Measurements from ENCODE around the gene RAB31. TPM values are rescaled to one million over a fixed set of nuclear protein-coding genes. Genes with fewer than 3 reads are reported as not detected.

Gene RAB31
- total and polyA plus RNA-seq, 3 donors from 2014 or later = 75.9 to 110 (median 81.5) TPM

- Histone ChIP-seq H3K36me3 (ENCODE audit: low read depth, missing control alignments) (no peaks in the 10 kb centered on the region), H3K4me3 (no peak overlapping the region), H3K4me1 (no peaks in the 10 kb centered on the region), H3K27ac (no peak overlapping the region), H3K9me3 (no peaks in the 10 kb centered on the region), H3K27me3 (no peaks in the 10 kb centered on the region)
- no peak for DNase-seq
- intact Hi-C loops (cut with DNase I; ENCODE audit: low total_unique reads) = no loop called here
- WGBS, 2 donors = 74 to 78% methylated on average over 3 of the region's 3 CpGs
- TF ChIP-seq POLR2A (IDR thresholded peaks at IDR 0.05) (no peak), CTCF (IDR thresholded peaks at IDR 0.05) (no peak)
Measured at GRCh38 chr18:9665314-9665713, 42.8 kb upstream of the RAB31 start.

- Histone ChIP-seq H3K27me3 (no peaks in the 10 kb centered on the region), H3K27ac (no peak overlapping the region), H3K36me3 (ENCODE audit: low read depth, missing control alignments) (no peaks in the 10 kb centered on the region), H3K4me3 (no peak overlapping the region), H3K9me3 (no peaks in the 10 kb centered on the region), H3K4me1 (no peaks in the 10 kb centered on the region)
- no peak for DNase-seq
- intact Hi-C loops (cut with DNase I; ENCODE audit: low total_unique reads) = no loop called here
- TF ChIP-seq POLR2A (IDR thresholded peaks at IDR 0.05) (no peak), CTCF (IDR thresholded peaks at IDR 0.05) (no peak)
- 94 to 96% methylated on average over 3 of the region's 3 CpGs for WGBS, 2 donors
Measured at GRCh38 chr18:9666548-9666947, 41.6 kb upstream of the RAB31 start.

GRCh38 chr18:9669016-9669415 is 39.1 kb upstream of the RAB31 start:
- no peak overlapping the region for H3K27ac ChIP-seq
- no peaks in the 10 kb centered on the region for H3K4me1 ChIP-seq
- H3K27me3 ChIP-seq = no peaks in the 10 kb centered on the region
- no peak overlapping the region for H3K4me3 ChIP-seq
- TF ChIP-seq CTCF (IDR thresholded peaks at IDR 0.05) (no peak), POLR2A (IDR thresholded peaks at IDR 0.05) (no peak)
- 97 to 98% methylated on average over 3 of the region's 3 CpGs for WGBS, 2 donors
- DNase-seq = no peak
- H3K36me3 ChIP-seq (ENCODE audit: low read depth, missing control alignments) = no peaks in the 10 kb centered on the region
- intact Hi-C loops (cut with DNase I; ENCODE audit: low total_unique reads) = no loop called here
- no peaks in the 10 kb centered on the region for H3K9me3 ChIP-seq

- intact Hi-C loops (cut with DNase I; ENCODE audit: low total_unique reads) = no loop called here
- no peak overlapping the region for H3K4me3 ChIP-seq
- DNase-seq = no peak
Measured at GRCh38 chr18:9671214-9671613, 36.9 kb upstream of the RAB31 start.

More at GRCh38 chr18:9671214-9671613, 36.9 kb upstream of the RAB31 start:
- no peaks in the 10 kb centered on the region for H3K9me3 ChIP-seq
- no peak overlapping the region for H3K27ac ChIP-seq
- H3K36me3 ChIP-seq (ENCODE audit: low read depth, missing control alignments) = no peaks in the 10 kb centered on the region
- no peaks in the 10 kb centered on the region for H3K4me1 ChIP-seq
- 91 to 98% methylated on average over 7 of the region's 7 CpGs for WGBS, 2 donors
- TF ChIP-seq CTCF (IDR thresholded peaks at IDR 0.05) = no peak
- TF ChIP-seq POLR2A (IDR thresholded peaks at IDR 0.05) = no peak
- no peaks in the 10 kb centered on the region for H3K27me3 ChIP-seq

Data from testis (tissue), 3 donors.